Measurements from ENCODE around the gene LSM4.

GRCh38 chr19:18280247-18281081, 42.4 kb downstream of the LSM4 start:
- TF ChIP-seq CTCF (IDR thresholded peaks at IDR 0.05 in 4 of 5, conservative IDR thresholded peaks at IDR 0.05 in 1 of 5) (peak in 1 of 5 experiments; percentile 20), POLR2A (IDR thresholded peaks at IDR 0.05) (peak; percentile 94 to 97)

All from gastrocnemius medialis (tissue), 4 donors.